Endothelial cell (in vitro differentiated cells): ENCODE results near the gene ARHGAP30. TPM values are rescaled to one million over a fixed set of nuclear protein-coding genes. Genes with fewer than 3 reads are reported as not detected.

Source experiments
- DNase-seq: peaks from one replicate; pipeline ENCODE4 v3.0.0; 2021; ENCODE audit warnings: low spot score
- H3K27ac Mint-ChIP-seq: one replicate; pipeline ENCODE4 v1.8.0; 2021; ENCODE audit warnings: mixed read lengths, inconsistent platforms; ENCODE audit not compliant: unreplicated experiment
- H3K27me3 Mint-ChIP-seq: one replicate; pipeline ENCODE4 v1.8.0; 2021; ENCODE audit warnings: mild to moderate bottlenecking, moderate library complexity, mixed read lengths, inconsistent platforms; ENCODE audit not compliant: unreplicated experiment
- H3K36me3 Mint-ChIP-seq: one replicate; pipeline ENCODE4 v1.8.0; 2021; ENCODE audit warnings: mild to moderate bottlenecking, low read depth, mixed read lengths, inconsistent platforms; ENCODE audit not compliant: unreplicated experiment
- H3K4me1 Mint-ChIP-seq: one replicate; pipeline ENCODE4 v1.8.0; 2021; ENCODE audit warnings: mild to moderate bottlenecking, mixed read lengths, inconsistent platforms; ENCODE audit not compliant: unreplicated experiment
- H3K4me3 Mint-ChIP-seq: one replicate; pipeline ENCODE4 v1.8.0; 2021; ENCODE audit warnings: mild to moderate bottlenecking, mixed read lengths, inconsistent platforms; ENCODE audit not compliant: unreplicated experiment
- H3K9me3 Mint-ChIP-seq: one replicate; pipeline ENCODE4 v1.8.0; 2021; ENCODE audit warnings: mixed read lengths, inconsistent platforms; ENCODE audit not compliant: unreplicated experiment
- total RNA-seq: library from RNA; stranded (reverse); fragmentation: NEBNext Ultra II Directional; extraction: Animal tissue kit (Norgen Biotek cat#: 25700); gene quantifications from one replicate; pipeline ENCODE4 v1.2.1, GENCODE V29; 2021; ENCODE audit not compliant: unreplicated experiment
- TF ChIP-seq, protein P1 (sequence below): fragments of 200-600 bp; sonication (generic); IDR thresholded peaks from one replicate; pipeline ENCODE4 v1.5.0; 2021; ENCODE audit warnings: antibody characterized with exemption; ENCODE audit not compliant: unreplicated experiment

ARHGAP30 gene
- total RNA-seq, 1 donor from 2014 or later: 0.23 TPM

DNA sequence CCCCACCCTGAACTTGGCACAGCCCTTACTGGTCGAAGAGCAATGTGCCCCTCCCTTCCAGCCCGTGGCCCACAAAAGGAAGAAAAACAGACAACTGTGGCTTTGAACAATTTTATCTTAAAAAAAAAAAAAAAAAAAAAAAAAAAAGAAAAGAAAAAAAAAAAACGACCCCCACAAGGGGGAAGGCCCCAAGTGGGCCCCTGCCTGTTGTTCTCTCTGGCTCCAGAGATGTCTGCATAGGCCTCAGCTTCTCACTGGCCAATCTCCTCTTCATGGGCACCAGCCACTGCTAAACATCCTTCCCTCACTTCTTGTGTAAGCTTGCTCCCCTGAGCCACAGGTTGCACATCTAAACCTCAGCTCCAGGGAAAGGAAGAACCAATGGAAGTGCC, 30.5 kb downstream of the ARHGAP30 start:
- Mint-ChIP-seq H3K9me3 (no peaks in the 10 kb centered on the region), H3K36me3 (peaks cover 31% of the 10 kb centered on the region), H3K27me3 (peaks cover 3% of the 10 kb centered on the region), H3K4me1 (peaks cover 17% of the 10 kb centered on the region), H3K4me3 (peak overlapping the region; percentile 83), H3K27ac (no peak overlapping the region)
- TF ChIP-seq, protein P1, sequence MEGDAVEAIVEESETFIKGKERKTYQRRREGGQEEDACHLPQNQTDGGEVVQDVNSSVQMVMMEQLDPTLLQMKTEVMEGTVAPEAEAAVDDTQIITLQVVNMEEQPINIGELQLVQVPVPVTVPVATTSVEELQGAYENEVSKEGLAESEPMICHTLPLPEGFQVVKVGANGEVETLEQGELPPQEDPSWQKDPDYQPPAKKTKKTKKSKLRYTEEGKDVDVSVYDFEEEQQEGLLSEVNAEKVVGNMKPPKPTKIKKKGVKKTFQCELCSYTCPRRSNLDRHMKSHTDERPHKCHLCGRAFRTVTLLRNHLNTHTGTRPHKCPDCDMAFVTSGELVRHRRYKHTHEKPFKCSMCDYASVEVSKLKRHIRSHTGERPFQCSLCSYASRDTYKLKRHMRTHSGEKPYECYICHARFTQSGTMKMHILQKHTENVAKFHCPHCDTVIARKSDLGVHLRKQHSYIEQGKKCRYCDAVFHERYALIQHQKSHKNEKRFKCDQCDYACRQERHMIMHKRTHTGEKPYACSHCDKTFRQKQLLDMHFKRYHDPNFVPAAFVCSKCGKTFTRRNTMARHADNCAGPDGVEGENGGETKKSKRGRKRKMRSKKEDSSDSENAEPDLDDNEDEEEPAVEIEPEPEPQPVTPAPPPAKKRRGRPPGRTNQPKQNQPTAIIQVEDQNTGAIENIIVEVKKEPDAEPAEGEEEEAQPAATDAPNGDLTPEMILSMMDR: no peak
- no peak for DNase-seq

DNA sequence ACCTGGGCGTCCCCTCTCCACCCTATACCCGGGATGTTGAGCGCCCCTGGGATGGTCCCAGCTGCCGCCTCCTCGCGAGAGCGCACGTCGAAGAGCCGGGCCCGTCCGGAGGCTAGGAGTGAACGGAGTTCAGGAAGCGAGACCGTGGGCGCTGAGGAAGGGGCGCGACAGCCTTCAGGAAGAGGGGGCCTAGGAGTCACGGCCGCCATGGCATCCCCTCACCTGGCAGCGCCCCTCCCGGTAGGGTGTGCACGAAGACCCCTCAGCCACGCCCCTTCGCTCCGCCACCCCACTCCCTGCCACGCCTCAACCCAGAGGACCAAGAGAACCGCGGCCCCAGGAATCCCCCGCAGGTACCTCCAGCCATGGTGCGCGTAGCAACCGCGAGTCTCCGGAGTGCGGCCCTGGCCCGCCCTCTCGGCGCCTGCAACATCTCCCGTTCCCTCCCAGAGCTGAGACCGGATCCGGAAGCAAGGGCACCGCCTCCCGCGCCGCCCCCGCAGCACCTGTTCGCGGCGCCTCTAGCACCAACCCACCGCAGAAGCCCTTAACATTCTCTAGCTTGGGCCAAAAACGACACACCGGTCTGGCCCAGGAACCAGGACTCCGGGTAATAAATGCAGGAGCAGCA, 31.1 kb downstream of the ARHGAP30 start, which contains the start of gene TSTD1:
Gene TSTD1, minus strand, starts transcription at position 442 of the 631 bp plus-strand sequence. Its CDS starts 75 bp downstream, at position 367.
- Mint-ChIP-seq H3K27me3 (peaks cover 3% of the 10 kb centered on the region), H3K27ac (no peak within 1 kb of the TSS)

GRCh38 chr1:161037661-161038522, 31.8 kb downstream of the ARHGAP30 start:
- DNase-seq: no peak
- H3K27ac Mint-ChIP-seq: no peak overlapping the region

More for the DNA sequence above, 31.1 kb downstream of the ARHGAP30 start, which contains the start of gene TSTD1:
- Mint-ChIP-seq H3K4me1 (peaks cover 14% of the 10 kb centered on the region), H3K9me3 (no peaks in the 10 kb centered on the region), H3K36me3 (peaks cover 31% of the 10 kb centered on the region), H3K4me3 (peak within 1 kb of the TSS; percentile 83)
- peak; percentile 49 for DNase-seq
- TF ChIP-seq, protein P1: no peak

DNA sequence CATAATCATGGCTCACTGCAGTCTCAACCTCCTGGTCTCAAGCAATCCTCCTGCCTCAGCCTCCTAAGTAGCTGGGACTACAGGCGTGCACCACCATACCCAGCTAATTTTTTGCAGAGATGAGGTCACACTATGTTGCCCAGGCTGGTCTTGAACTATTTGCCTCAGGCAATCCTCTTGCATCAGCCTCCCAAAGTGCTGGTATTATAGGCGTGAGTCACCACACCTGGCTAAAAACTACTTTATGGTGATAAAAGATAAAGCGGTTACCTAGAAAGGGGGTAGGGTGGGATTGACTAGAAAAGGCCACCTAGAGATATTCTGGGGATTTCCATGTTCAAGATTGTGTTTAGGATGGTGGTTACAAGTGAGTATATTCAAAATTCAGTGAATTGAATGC, 35.9 kb downstream of the ARHGAP30 start:
- H3K9me3 Mint-ChIP-seq: no peaks in the 10 kb centered on the region
- no peaks in the 10 kb centered on the region for H3K4me1 Mint-ChIP-seq
- no peak for DNase-seq
- H3K27me3 Mint-ChIP-seq: peaks cover 1% of the 10 kb centered on the region
- H3K36me3 Mint-ChIP-seq: peaks cover 2% of the 10 kb centered on the region
- no peak overlapping the region for H3K4me3 Mint-ChIP-seq
- TF ChIP-seq, protein P1: no peak
- H3K27ac Mint-ChIP-seq: no peak overlapping the region

More at GRCh38 chr1:161037661-161038522, 31.8 kb downstream of the ARHGAP30 start:
- H3K27me3 Mint-ChIP-seq: peaks cover 3% of the 10 kb centered on the region
- peak overlapping the region; percentile 74 for H3K4me3 Mint-ChIP-seq
- peaks cover 31% of the 10 kb centered on the region for H3K36me3 Mint-ChIP-seq
- TF ChIP-seq, protein P1: no peak
- H3K4me1 Mint-ChIP-seq: peaks cover 12% of the 10 kb centered on the region
- no peaks in the 10 kb centered on the region for H3K9me3 Mint-ChIP-seq
